Dendritic cell treated with granulocyte-macrophage colony-stimulating factor and Interleukin-4, amounts not matched to agents 40 ng/mL and 50 ng/mL, for 4 days (primary cell): Measurements from ENCODE around the gene TANC1.

ENCODE experiments used
- H3K27ac Mint-ChIP-seq: one replicate; pipeline ENCODE4 v1.8.0; 2022; ENCODE audit warnings: mild to moderate bottlenecking, mixed read lengths
- H3K27me3 Mint-ChIP-seq: one replicate; pipeline ENCODE4 v1.8.0; 2022; ENCODE audit warnings: mild to moderate bottlenecking, mixed read lengths
- H3K36me3 Mint-ChIP-seq: one replicate; pipeline ENCODE4 v1.8.0; 2022; ENCODE audit warnings: low read depth, mixed read lengths
- H3K4me1 Mint-ChIP-seq: one replicate; pipeline ENCODE4 v1.8.0; 2022; ENCODE audit warnings: low read depth, mixed read lengths
- H3K4me3 Mint-ChIP-seq: one replicate; pipeline ENCODE4 v1.8.0; 2022; ENCODE audit warnings: mild to moderate bottlenecking, moderate library complexity, mixed read lengths
- H3K9me3 Mint-ChIP-seq: one replicate; pipeline ENCODE4 v1.8.0; 2022; ENCODE audit warnings: mixed read lengths
- intact Hi-C: fragments of 100-400 bp; cut with micrococcal nuclease; formaldehyde crosslinking; loops from one replicate; pipeline ENCODE4 v1.15.0; 2022

Gene TANC1

DNA sequence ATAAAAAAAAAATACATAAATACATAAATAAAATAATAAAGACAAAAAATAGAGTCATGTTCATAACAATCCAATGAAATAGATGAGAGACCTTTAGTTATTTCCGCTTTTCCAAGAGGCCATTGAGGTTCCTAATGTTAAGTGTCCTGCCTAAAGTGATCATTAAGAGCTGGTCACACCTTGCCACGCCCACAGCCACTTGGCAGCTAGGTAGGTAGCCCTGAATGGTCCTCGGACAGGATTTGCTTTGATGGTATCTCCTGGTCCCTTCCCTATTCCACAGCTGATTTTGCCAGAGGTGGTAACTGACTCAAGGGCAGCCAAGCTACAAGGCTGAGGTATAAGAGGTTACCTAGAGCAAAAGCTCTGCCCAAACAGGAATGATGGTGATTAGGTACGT is 24.5 kb upstream of the TANC1 start:
- Mint-ChIP-seq H3K27me3 (no peaks in the 10 kb centered on the region), H3K4me1 (no peaks in the 10 kb centered on the region), H3K9me3 (no peaks in the 10 kb centered on the region), H3K27ac (no peak overlapping the region), H3K4me3 (no peak overlapping the region), H3K36me3 (no peaks in the 10 kb centered on the region)
- intact Hi-C loops: no loop called here

DNA sequence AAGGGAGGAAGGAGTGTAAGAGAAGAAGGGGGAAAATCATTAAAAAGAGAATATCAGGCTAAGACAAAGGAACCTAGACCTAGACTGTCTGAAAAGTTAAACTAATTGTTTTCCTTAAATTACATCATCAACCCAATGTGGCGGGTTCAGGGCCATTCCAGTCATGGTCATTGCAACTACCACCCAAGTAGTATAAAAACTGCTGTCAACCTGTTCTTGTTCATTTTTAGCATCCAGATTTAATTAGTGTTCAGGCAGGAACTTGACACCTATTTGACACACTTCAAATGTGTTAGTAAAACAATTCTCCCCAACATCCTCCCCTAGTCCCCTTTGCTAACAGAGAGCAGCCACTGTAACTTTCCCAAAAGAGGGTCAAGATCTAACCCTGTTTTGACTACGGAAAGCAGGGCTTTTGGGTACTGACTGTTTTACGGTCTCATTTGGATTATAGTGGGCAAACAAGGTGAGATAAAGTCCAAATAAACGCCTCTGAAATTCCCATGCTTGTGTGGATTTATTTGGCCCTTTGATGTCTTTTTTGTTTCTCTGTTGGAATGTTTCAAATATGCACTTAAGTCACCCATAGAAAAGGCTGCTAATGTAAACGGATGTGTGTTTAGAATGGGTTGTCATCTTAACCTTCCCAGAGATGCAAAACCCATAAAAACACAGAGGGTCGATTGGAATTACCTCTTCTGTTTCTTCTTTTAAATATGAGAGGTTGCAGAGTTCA is 19.3 kb upstream of the TANC1 start:
- no peaks in the 10 kb centered on the region for H3K9me3 Mint-ChIP-seq
- intact Hi-C loops: no loop called here
- no peaks in the 10 kb centered on the region for H3K36me3 Mint-ChIP-seq
- no peak overlapping the region for H3K4me3 Mint-ChIP-seq
- no peak overlapping the region for H3K27ac Mint-ChIP-seq
- H3K4me1 Mint-ChIP-seq: peaks cover 6% of the 10 kb centered on the region
- H3K27me3 Mint-ChIP-seq: peaks cover 1% of the 10 kb centered on the region

DNA sequence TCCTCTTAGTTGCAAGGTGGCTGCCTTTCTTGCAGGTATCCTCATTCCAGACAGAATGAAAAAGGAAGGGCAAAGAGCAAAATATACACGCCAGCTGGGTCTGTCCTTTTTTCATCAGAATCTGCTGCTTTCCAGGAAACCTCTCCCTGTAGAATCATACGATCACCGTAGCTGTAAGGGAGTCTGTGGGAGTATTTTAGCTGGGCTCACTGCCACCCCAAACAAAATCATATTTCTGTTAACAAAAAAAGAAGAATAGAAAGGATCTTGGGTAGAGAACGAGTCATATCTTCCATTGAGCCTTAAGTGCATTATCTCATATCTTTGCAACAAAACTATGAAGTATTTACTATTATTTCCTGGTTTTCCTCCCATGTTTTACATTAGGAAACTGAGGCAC is 15.0 kb upstream of the TANC1 start:
- intact Hi-C loops: no loop called here
- Mint-ChIP-seq H3K4me1 (peaks cover 9% of the 10 kb centered on the region), H3K36me3 (no peaks in the 10 kb centered on the region), H3K9me3 (no peaks in the 10 kb centered on the region), H3K4me3 (no peak overlapping the region), H3K27ac (no peak overlapping the region), H3K27me3 (peaks cover 11% of the 10 kb centered on the region)

DNA sequence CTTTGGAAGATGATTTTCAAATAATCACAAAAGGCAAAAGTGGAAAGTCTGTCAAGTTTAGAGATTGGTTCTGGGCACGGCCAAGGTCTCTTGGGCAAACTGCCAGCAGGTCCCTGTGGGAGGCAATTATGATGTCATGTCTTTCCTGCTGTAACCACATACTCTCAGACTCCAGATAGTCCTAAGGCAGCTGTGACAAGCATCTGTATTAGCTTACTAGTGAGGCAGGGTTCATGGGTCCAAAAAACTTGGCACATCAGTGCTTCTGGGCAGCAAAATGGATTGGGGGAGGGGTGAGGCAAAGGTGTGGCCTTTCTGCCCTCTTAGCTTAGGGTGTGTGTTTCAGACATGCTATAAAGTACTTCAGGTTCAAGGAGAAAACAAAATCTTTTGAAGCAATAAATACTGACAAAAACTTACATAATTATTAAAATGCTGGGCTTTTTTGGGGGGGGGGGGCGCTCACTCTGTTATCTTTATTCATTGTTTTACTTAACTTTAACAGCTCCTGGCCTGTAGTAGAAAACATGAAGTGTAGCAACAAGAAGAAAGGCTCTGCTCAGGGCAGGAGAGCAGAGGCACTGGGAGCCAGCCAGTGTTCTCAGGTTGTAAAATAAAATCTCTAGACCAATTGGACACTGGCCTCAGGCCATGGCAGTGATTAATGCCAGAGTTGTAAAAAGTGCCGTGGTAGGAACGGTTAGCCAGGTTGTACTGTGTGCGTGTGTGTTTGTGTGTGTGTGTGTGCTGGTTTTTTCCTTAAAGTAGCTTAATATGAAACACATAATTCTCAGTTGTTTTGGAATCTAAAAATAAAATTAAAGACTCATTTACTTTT is 14.3 kb upstream of the TANC1 start:
- intact Hi-C loops: no loop called here

DNA sequence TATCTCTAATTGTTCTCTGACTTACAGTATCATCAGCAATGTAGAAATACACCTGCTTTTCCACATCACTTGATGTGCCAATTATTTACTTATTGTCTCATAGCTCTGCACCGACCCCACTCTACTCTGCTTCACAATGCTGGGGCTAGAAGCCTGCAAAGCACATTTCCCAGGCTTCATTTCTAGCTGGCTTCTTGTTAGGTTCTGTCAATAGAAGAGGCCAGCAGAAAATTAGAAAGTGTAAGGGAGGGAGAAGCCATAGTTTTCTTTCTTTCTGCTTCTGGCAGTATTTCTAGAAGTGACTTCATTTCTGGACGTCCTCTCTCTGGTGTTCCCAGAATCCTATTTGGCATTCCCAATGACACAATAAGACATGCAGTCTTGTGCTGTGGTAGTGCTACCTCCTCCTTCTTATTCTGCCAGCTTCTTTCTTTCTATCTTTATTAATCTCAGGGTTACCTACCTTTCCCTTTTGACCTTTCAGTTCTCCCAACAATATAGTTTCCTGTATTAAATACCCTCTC is 12.5 kb upstream of the TANC1 start:
- no peak overlapping the region for H3K27ac Mint-ChIP-seq
- no peak overlapping the region for H3K4me3 Mint-ChIP-seq
- H3K4me1 Mint-ChIP-seq: peaks cover 9% of the 10 kb centered on the region
- H3K36me3 Mint-ChIP-seq: no peaks in the 10 kb centered on the region
- H3K9me3 Mint-ChIP-seq: no peaks in the 10 kb centered on the region
- H3K27me3 Mint-ChIP-seq: peaks cover 11% of the 10 kb centered on the region
- intact Hi-C loops: no loop called here

More for the DNA sequence above, 14.3 kb upstream of the TANC1 start:
- H3K4me3 Mint-ChIP-seq: no peak overlapping the region
- H3K4me1 Mint-ChIP-seq: peaks cover 9% of the 10 kb centered on the region
- H3K36me3 Mint-ChIP-seq: no peaks in the 10 kb centered on the region
- no peaks in the 10 kb centered on the region for H3K9me3 Mint-ChIP-seq
- H3K27me3 Mint-ChIP-seq: peaks cover 11% of the 10 kb centered on the region
- H3K27ac Mint-ChIP-seq: no peak overlapping the region

DNA sequence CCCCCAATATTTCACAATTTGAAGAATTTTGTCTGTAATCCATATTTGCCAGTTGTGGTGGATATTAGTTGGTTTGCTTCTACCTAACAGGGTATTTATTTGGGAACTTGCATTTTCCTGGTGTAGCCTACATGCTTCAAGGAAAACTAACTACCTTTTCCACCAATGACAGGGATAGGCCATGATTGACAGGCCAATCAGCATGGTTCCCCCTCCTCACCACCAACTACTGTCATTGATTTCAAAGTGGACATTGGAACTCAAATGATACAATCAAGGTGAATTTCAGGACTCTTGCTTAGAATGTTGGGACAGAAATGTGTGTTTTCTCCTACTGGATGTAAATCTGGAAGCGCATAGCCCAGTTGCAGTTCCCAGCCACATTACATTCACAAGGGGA is 10.1 kb upstream of the TANC1 start:
- Mint-ChIP-seq H3K27me3 (peaks cover 11% of the 10 kb centered on the region), H3K4me3 (no peak overlapping the region), H3K4me1 (peaks cover 9% of the 10 kb centered on the region), H3K9me3 (no peaks in the 10 kb centered on the region), H3K27ac (no peak overlapping the region), H3K36me3 (no peaks in the 10 kb centered on the region)
- intact Hi-C loops: no loop called here

DNA sequence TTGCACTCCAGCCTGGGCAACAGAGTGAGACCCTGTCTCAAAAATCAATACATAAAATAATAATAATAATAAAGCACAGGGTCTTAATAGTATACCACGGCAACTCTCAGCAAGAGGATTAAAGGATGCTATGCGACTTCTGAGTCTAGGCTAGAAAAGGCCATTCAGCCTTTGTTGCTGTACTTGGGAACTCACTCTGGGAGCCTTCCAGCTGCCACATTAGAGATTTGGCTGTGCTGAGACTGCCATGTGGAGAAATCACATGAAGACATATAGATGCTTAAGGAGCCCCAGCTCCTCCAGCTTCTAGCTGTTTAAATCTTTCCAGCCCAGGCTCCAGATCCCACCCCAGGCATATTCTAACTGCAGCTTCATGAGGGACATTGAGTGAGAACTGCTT is 8.2 kb upstream of the TANC1 start:
- H3K9me3 Mint-ChIP-seq: no peaks in the 10 kb centered on the region
- H3K4me1 Mint-ChIP-seq: no peaks in the 10 kb centered on the region
- H3K36me3 Mint-ChIP-seq: no peaks in the 10 kb centered on the region
- H3K27ac Mint-ChIP-seq: no peak overlapping the region
- intact Hi-C loops: no loop called here
- no peak overlapping the region for H3K4me3 Mint-ChIP-seq
- H3K27me3 Mint-ChIP-seq: peaks cover 11% of the 10 kb centered on the region

DNA sequence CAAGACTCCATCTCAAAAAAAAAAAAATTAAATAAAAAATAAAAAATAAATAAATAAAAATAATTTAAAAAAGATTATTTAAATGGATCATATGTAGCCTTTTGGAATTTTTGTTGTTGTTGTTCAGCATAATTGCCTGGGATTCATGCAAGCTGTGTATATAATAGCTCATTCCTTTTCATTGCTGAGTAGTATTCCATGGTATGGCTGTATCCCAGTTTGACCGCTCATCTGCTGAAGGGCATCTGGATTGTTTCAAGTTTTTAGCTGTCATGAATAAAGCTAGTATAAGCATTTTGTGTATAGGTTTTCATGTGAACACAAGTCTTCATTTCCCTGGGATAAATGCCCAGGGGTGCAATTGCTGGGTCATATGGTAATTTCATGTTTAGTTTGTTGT is 6.4 kb upstream of the TANC1 start:
- H3K27me3 Mint-ChIP-seq: peaks cover 15% of the 10 kb centered on the region
- intact Hi-C loops: no loop called here
- H3K4me1 Mint-ChIP-seq: no peaks in the 10 kb centered on the region
- no peaks in the 10 kb centered on the region for H3K9me3 Mint-ChIP-seq
- H3K36me3 Mint-ChIP-seq: no peaks in the 10 kb centered on the region
- H3K27ac Mint-ChIP-seq: no peak overlapping the region
- H3K4me3 Mint-ChIP-seq: no peak overlapping the region

DNA sequence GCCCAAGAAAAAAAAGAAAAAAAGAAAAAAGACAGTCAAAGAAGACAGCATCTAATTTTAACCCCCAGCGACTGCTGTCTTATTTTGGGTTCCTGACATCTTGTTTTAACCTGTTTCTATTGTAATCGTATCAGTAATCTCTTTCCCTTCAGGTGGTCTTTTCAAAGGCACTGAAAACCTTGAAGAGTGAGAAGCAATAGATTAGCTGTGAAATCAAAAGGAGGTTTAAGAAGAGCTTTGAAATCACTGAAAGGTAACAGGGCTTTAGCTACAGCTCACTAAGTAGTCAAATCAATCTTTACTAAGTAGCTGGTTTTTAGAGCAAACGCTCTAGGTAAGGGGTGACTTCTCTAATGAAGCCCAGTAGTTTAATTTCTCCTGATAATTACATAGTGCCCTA is 5.4 kb upstream of the TANC1 start:
- H3K9me3 Mint-ChIP-seq: no peaks in the 10 kb centered on the region
- H3K4me1 Mint-ChIP-seq: peaks cover 6% of the 10 kb centered on the region
- H3K27ac Mint-ChIP-seq: no peak overlapping the region
- intact Hi-C loops: no loop called here
- peaks cover 23% of the 10 kb centered on the region for H3K27me3 Mint-ChIP-seq
- no peak overlapping the region for H3K4me3 Mint-ChIP-seq
- H3K36me3 Mint-ChIP-seq: no peaks in the 10 kb centered on the region

DNA sequence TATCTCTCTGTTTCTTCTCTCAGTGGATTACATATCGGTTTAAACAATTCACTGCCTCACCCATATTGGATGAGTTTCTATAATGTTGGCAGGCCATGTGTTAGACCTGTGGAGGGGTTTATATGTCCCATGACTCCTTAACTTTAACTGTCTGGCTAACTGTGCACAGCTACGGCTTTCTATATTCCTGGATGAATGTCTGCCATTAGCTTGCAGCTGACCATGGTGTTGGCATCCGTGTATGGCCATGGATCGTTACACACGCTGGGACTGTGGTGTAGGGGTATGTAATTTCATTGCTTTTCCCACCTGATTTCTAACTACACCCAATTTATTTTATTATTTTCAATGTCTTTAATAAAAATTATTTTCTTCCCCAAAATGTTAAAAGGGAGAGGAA is 3.3 kb upstream of the TANC1 start:
- intact Hi-C loops: no loop called here

DNA sequence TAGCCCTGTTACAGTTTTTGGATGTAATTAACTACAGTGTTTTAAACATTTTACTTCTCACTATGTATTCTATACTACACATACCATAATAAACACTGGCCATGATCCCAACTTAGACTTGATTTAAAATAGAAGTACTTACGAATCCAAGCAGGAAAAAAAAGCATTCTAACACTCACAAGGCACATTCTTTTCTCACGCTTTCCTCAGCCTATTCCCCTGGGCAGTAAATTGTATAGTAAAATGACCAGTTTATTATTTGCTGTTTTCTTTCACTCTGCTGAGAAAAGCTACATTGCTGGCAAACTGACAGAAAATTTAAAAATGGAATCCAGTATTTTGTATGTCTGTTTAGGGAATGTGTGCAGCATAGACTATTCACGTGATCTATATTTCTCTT is 2.8 kb upstream of the TANC1 start:
- Mint-ChIP-seq H3K27me3 (peaks cover 49% of the 10 kb centered on the region), H3K9me3 (no peaks in the 10 kb centered on the region), H3K4me3 (no peak overlapping the region), H3K4me1 (peaks cover 23% of the 10 kb centered on the region), H3K36me3 (no peaks in the 10 kb centered on the region), H3K27ac (no peak overlapping the region)
- intact Hi-C loops: no loop called here

More for the DNA sequence above, 3.3 kb upstream of the TANC1 start:
- Mint-ChIP-seq H3K27me3 (peaks cover 44% of the 10 kb centered on the region), H3K4me3 (no peak overlapping the region), H3K36me3 (no peaks in the 10 kb centered on the region), H3K4me1 (peaks cover 18% of the 10 kb centered on the region), H3K27ac (no peak overlapping the region), H3K9me3 (no peaks in the 10 kb centered on the region)

DNA sequence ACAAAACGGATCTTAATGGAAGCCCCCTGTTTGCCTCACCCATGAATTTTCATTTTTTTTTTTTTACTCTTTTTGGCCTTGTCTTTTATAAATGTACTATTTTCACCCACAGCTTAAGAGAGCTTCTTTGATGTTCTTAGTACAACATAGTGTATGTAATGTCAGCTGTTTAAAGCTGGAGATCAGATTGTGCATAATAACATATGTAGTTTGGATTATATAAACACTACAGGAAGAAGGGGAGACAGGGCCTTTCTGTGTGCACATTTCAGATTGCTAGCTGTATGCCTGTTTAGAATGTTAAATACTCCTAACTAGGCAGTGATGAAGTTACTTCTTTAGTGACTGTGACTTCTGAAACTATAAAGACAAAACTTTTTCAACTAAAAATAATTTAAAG is 2.1 kb upstream of the TANC1 start:
- intact Hi-C loops: no loop called here
- no peaks in the 10 kb centered on the region for H3K36me3 Mint-ChIP-seq
- H3K27me3 Mint-ChIP-seq: peaks cover 55% of the 10 kb centered on the region
- H3K27ac Mint-ChIP-seq: no peak overlapping the region
- H3K4me3 Mint-ChIP-seq: no peak overlapping the region
- H3K4me1 Mint-ChIP-seq: peaks cover 23% of the 10 kb centered on the region
- no peaks in the 10 kb centered on the region for H3K9me3 Mint-ChIP-seq

DNA sequence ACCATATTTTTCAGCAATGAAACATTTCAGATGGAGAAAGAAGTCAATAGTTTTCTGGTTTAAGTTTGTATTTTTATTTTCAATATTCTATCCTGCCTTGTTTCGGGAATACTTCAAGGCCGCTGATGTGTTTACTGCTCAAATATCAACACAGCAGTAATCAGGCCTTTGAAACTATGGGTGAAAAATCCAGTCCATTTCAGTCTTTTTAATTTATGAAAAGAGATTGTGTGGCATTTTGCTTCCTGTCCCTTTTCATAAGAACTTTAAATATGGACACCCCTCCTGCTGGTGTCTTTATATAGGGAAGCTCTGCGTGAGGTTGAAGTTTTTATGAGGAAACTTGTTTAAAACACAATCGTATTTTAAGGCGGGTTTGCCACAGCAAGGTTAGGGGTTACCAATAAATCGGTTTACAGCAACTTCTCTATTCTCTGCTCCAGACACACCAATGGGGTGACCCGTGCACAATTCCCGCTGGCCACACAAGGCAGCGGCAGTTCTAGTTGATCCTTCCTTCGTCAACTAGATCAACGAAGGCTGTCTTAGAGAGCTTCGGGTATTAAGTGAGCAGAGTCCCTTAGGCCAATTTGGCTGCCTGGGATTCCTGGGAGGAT is 1.2 kb upstream of the TANC1 start:
- Mint-ChIP-seq H3K9me3 (no peaks in the 10 kb centered on the region), H3K4me1 (peaks cover 23% of the 10 kb centered on the region), H3K36me3 (no peaks in the 10 kb centered on the region), H3K27ac (no peak overlapping the region), H3K4me3 (no peak overlapping the region), H3K27me3 (peaks cover 61% of the 10 kb centered on the region)
- intact Hi-C loops: no loop called here

DNA sequence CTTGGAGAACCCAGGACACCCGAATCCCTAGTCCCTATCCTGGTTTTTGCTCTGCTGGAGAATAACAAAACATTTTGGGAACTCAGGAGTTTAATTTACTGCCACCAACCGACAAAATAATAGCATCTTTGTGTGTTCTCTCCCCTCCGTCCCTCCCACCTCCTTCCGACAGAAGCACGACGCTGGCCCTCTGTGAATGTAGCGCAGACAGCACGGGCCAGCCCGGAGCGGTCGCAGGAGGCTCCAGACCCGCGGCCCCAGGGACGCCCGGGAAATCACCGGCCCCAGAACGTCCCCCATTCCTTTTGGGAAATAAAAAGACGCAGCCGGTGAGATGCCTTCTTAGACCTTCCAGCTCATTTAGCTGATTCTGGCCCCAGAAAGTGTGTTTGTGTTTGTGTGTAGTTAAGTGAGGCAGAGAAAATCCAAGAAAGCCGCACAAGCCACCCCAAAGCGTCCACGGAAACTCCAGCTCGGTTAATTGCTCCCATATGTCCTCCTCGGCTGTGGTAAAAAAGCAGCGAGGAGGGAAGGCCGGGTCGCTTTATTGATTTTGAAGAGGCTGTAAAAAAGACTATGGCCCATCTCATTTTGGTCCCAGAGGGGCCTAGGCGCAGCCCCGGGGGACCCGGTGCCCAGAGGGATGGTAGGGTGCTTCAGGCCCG is 577 bp upstream of the TANC1 start:
- no peak overlapping the region for H3K27ac Mint-ChIP-seq
- no peaks in the 10 kb centered on the region for H3K36me3 Mint-ChIP-seq
- H3K4me1 Mint-ChIP-seq: peaks cover 23% of the 10 kb centered on the region
- peak overlapping the region; percentile 81 for H3K4me3 Mint-ChIP-seq
- H3K27me3 Mint-ChIP-seq: peaks cover 64% of the 10 kb centered on the region
- no peaks in the 10 kb centered on the region for H3K9me3 Mint-ChIP-seq
- intact Hi-C loops: no loop called here
